MCF 10A (cell line): ENCODE data around the gene AIFM2. TPM values are rescaled to one million over a fixed set of nuclear protein-coding genes. Genes with fewer than 3 reads are reported as not detected.
A peak's percentile ranks its signal among the peaks of the same experiment; 100 is the strongest.

Source experiments
- BruUV-seq: library from RNA; stranded (reverse); fragments of 400-500 nt; replicated peaks from 2 replicates; lab custom pipeline; 2021; lab: Mats Ljungman, UMichigan
- CTCF ChIA-PET: fragments of 300-600 bp; sonication (Branson Sonifier 250); formaldehyde crosslinking; extraction: SDS; loops from one replicate; lab custom pipeline; 2021; ENCODE audit warnings: antibody characterized with exemption, inconsistent platforms; lab: Yijun Ruan, JAX
- POLR2A ChIA-PET: fragments of 300-600, 350-650 bp; sonication (Branson Sonifier 250); formaldehyde crosslinking; extraction: SDS; loops from one replicate; lab custom pipeline; 2020; ENCODE audit warnings: antibody characterized with exemption, inconsistent platforms; lab: Yijun Ruan, JAX
- DNase-seq: peaks from one replicate; pipeline ENCODE4 v3.0.0-alpha.2; 2018; ENCODE audit not compliant: unreplicated experiment
- H3K27ac Mint-ChIP-seq: one replicate; pipeline ENCODE4 v1.8.0; 2022; ENCODE audit warnings: mild to moderate bottlenecking, low read depth, mixed read lengths; ENCODE audit not compliant: unreplicated experiment
- H3K27me3 Mint-ChIP-seq: one replicate; pipeline ENCODE4 v1.8.0; 2022; ENCODE audit warnings: mixed read lengths; ENCODE audit not compliant: insufficient read depth, unreplicated experiment
- H3K36me3 Mint-ChIP-seq: one replicate; pipeline ENCODE4 v1.8.0; 2022; ENCODE audit warnings: mild to moderate bottlenecking, moderate library complexity, mixed read lengths; ENCODE audit not compliant: insufficient read depth, unreplicated experiment
- H3K4me1 Mint-ChIP-seq: one replicate; pipeline ENCODE4 v1.8.0; 2022; ENCODE audit warnings: mixed read lengths; ENCODE audit not compliant: insufficient read depth, unreplicated experiment
- H3K4me3 Mint-ChIP-seq: one replicate; pipeline ENCODE4 v1.8.0; 2022; ENCODE audit warnings: mild to moderate bottlenecking, moderate library complexity, mixed read lengths; ENCODE audit not compliant: unreplicated experiment
- H3K9me3 Mint-ChIP-seq: one replicate; pipeline ENCODE4 v1.8.0; 2022; ENCODE audit warnings: mixed read lengths; ENCODE audit not compliant: unreplicated experiment
- intact Hi-C: fragments of 100-400 bp; cut with micrococcal nuclease; formaldehyde crosslinking; loops from 2 replicates; pipeline ENCODE4 v1.14.1; 2022
- total RNA-seq: library from RNA; stranded (reverse); gene quantifications from 2 replicates; pipeline ENCODE4 v1.2.3, GENCODE V29; 2022
- TF ChIP-seq, protein P1 (sequence below): fragments of 200-600 bp; IDR thresholded peaks from one replicate; pipeline ENCODE4 v1.8.0; 2022; ENCODE audit warnings: antibody characterized with exemption, mild to moderate bottlenecking; ENCODE audit not compliant: unreplicated experiment

Gene AIFM2
- total RNA-seq, 1 experiment from 2014 or later = 19.2 TPM

GRCh38 chr10:70144372-70145110, 11.9 kb upstream of the AIFM2 start:
- TF ChIP-seq, protein P1, sequence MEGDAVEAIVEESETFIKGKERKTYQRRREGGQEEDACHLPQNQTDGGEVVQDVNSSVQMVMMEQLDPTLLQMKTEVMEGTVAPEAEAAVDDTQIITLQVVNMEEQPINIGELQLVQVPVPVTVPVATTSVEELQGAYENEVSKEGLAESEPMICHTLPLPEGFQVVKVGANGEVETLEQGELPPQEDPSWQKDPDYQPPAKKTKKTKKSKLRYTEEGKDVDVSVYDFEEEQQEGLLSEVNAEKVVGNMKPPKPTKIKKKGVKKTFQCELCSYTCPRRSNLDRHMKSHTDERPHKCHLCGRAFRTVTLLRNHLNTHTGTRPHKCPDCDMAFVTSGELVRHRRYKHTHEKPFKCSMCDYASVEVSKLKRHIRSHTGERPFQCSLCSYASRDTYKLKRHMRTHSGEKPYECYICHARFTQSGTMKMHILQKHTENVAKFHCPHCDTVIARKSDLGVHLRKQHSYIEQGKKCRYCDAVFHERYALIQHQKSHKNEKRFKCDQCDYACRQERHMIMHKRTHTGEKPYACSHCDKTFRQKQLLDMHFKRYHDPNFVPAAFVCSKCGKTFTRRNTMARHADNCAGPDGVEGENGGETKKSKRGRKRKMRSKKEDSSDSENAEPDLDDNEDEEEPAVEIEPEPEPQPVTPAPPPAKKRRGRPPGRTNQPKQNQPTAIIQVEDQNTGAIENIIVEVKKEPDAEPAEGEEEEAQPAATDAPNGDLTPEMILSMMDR = no peak
- Mint-ChIP-seq H3K36me3 (peaks cover 40% of the 10 kb centered on the region), H3K27me3 (no peaks in the 10 kb centered on the region), H3K4me1 (peaks cover 14% of the 10 kb centered on the region), H3K27ac (peak overlapping the region; percentile 69), H3K9me3 (no peaks in the 10 kb centered on the region), H3K4me3 (peak overlapping the region; percentile 80)
- no peak for DNase-seq
- POLR2A ChIA-PET = interaction anchor here (0.6 to 4.2 kb wide), 13 partner anchors 8 to 260 kb away, joined by 3 to 79 read pairs (median 25); partner anchors contain the start of genes AIFM2, EIF4EBP2, PPA1 and SAR1A
- BruUV-seq = TSS peak; percentile 6
- CTCF ChIA-PET = interaction anchor here (0.6 to 8.2 kb wide), 8 partner anchors 8 to 223 kb away, joined by 3 to 75 read pairs (median 4); no protein-coding TSS in a partner anchor
- intact Hi-C loops = no loop called here

DNA sequence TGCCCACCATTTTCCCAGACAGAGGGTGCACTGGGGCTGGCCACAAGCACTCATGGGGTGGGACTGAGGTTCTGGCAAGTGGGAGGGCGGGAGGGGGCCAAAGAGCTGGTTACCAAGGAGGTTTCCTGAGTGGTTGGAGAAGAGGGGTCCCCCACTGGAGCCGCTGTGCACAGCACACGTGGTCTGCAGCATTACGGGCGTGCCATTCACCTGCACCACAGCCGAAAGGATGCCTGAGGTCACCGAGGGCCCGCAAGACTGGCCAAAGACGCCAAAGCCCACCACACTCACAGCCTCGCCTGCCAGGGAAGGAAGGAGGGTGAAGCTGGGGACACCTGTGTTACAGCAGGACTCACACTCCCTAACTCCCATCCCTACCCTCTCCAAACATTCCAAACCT, 9.9 kb upstream of the AIFM2 start:
- no TSS peak for BruUV-seq
- CTCF ChIA-PET = interaction anchor here (8.2 kb wide), 1 partner anchor 26 kb away, joined by 75 read pairs; no protein-coding TSS in a partner anchor
- H3K27me3 Mint-ChIP-seq = no peaks in the 10 kb centered on the region
- H3K4me3 Mint-ChIP-seq = no peak overlapping the region
- peaks cover 29% of the 10 kb centered on the region for H3K36me3 Mint-ChIP-seq
- no peaks in the 10 kb centered on the region for H3K9me3 Mint-ChIP-seq
- TF ChIP-seq, protein P1 = no peak
- H3K4me1 Mint-ChIP-seq = peaks cover 25% of the 10 kb centered on the region
- no peak overlapping the region for H3K27ac Mint-ChIP-seq
- intact Hi-C loops = no loop called here
- no peak for DNase-seq
- POLR2A ChIA-PET = no interaction called here

DNA sequence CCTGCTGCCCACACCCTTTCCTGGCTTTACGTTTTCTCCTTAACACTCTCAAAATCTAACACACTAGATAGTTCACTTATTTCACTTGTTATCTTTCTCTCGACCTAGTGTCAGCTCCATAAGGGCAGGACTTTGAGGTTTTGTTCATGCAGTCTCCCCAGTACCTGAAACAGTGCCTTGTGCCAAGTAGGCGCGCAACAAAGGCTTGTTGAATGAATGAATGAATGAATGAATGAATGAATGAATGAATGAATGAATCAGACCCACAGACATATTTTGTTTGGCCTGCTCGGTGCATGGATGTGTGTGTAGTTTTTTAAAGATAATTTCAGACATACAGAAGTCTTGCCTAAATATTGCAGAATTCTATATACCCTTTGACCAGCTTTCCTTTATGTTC, 7.7 kb upstream of the AIFM2 start:
- H3K4me3 Mint-ChIP-seq = no peak overlapping the region
- no peaks in the 10 kb centered on the region for H3K27me3 Mint-ChIP-seq
- no TSS peak for BruUV-seq
- intact Hi-C loops = no loop called here
- DNase-seq = no peak
- peaks cover 19% of the 10 kb centered on the region for H3K4me1 Mint-ChIP-seq
- no peaks in the 10 kb centered on the region for H3K9me3 Mint-ChIP-seq
- H3K36me3 Mint-ChIP-seq = peaks cover 29% of the 10 kb centered on the region
- POLR2A ChIA-PET = interaction anchor here (0.7 kb wide), 2 partner anchors 24 to 239 kb away, joined by 3 read pairs; no protein-coding TSS in a partner anchor
- no peak overlapping the region for H3K27ac Mint-ChIP-seq
- TF ChIP-seq, protein P1 = no peak
- CTCF ChIA-PET = interaction anchor here (0.6 to 8.2 kb wide), 4 partner anchors 10 to 58 kb away, joined by 3 to 75 read pairs (median 4); no protein-coding TSS in a partner anchor

DNA sequence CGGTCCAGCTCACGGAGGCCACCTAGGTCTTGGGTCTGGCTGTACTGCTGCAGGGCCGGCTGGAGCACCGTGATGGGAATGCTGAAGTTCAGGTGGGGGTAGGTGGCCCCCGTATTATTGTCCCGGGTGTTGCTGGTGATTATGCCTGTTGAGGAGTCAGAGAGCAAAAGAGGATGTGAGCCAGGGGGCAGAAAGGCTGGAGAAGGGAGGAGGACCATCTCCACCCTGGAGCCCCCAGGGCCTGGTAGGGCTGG, 7.3 kb upstream of the AIFM2 start:
- TF ChIP-seq, protein P1 = no peak
- H3K36me3 Mint-ChIP-seq = peaks cover 29% of the 10 kb centered on the region
- POLR2A ChIA-PET = interaction anchor here (0.7 to 1.8 kb wide), 4 partner anchors 21 to 239 kb away, joined by 3 to 4 read pairs (median 3); no protein-coding TSS in a partner anchor
- DNase-seq = no peak
- BruUV-seq = no TSS peak
- peaks cover 23% of the 10 kb centered on the region for H3K4me1 Mint-ChIP-seq
- intact Hi-C loops = no loop called here
- H3K27me3 Mint-ChIP-seq = no peaks in the 10 kb centered on the region
- no peaks in the 10 kb centered on the region for H3K9me3 Mint-ChIP-seq
- CTCF ChIA-PET = interaction anchor here (0.6 to 8.2 kb wide), 4 partner anchors 10 to 59 kb away, joined by 3 to 75 read pairs (median 4); no protein-coding TSS in a partner anchor
- no peak overlapping the region for H3K4me3 Mint-ChIP-seq
- no peak overlapping the region for H3K27ac Mint-ChIP-seq
